CD4-positive, alpha-beta T cell treated with Interleukin-12 subunit alpha and Interleukin-12 subunit beta, for 1 hour (primary cell): ENCODE measurements around the gene TMEM145.
"Not testable (repeated sequence)": the region's sequence is repeated elsewhere in the genome, so short reads cannot be mapped to it uniquely, and the experiment has no call there.

Source experiments
- DNase-seq: peaks from one replicate; pipeline ENCODE4 v3.0.0-alpha.2; 2020

The TMEM145 gene

DNA sequence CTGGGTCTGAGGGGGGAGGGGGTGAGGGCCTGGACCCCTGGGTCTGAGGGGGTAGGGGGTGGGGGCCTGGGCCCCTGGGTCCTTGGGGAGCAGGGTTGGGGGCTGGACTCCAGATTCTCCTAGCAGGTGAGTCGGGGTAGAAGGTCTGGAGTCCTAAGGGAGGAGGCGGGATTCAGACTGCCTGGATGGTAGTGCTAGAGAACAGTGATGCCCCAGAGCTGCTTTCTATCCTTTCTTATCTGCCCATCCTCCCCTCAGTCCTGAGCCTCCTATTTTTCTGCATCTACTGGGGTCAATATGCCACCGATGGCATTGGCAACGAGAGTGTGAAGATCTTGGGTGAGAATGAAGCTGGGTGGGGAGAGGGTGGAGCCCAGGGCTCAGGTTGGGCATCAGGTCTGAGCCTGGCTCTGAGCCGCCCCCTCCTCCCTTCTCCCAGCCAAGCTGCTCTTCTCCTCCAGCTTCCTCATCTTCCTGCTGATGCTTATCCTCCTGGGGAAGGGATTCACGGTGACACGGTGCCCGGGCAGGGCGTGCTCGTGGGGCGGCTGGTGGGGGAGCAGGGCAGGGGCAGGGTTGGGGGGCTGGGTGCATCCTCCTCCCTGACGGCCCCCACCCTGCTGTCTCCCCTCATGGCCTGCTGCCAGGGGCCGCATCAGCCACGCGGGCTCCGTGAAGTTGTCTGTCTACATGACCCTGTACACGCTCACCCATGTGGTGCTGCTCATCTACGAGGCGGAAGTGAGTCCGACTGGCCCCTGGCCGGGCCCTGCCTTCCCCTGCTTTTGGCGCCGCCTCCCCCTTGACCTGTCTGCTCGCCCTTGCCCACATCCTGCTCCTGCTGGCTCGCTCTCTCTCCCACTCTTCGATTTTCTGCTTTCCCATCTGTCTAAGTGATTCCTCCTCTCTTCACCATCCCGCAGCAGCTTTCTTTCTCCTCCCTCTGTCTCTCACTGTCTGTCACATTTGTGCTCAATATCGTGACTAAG is 3.4 kb downstream of the TMEM145 start:
- no peak for DNase-seq

DNA sequence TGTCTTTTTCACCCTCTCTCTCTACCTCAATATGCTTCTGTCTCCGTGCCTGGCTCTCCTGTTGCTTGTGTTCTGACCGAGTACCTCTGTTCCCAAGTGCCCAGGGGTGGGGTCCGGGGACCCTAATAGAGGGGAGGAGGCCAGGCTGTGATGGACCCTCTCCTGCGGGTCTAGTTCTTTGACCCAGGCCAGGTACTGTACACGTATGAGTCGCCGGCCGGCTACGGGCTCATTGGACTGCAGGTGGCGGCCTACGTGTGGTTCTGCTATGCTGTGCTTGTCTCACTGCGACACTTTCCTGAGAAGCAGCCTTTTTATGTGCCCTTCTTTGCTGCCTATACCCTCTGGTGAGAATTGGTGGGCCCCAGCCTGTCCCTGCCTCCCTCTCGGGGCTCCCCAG is 4.4 kb downstream of the TMEM145 start:
- DNase-seq = no peak

DNA sequence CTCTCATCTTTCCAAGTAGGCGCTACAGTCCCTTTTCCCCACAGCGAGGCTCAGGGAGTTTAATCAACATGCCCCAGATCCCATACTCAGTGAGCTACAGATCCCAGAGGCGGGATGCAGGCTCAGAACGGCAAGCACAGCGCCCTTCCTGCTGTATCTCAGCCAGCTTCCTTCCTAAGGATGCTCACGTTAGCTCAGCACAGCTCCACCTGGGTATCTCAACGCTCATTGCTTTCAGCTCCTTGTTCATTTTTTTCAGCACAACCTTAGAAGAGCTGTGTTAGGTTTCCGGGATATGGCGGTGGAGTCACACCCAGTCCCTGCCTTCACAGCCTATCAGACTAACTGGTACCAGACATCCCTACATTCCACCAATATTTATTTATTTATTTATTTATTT is 9.2 kb downstream of the TMEM145 start:
- no peak for DNase-seq

DNA sequence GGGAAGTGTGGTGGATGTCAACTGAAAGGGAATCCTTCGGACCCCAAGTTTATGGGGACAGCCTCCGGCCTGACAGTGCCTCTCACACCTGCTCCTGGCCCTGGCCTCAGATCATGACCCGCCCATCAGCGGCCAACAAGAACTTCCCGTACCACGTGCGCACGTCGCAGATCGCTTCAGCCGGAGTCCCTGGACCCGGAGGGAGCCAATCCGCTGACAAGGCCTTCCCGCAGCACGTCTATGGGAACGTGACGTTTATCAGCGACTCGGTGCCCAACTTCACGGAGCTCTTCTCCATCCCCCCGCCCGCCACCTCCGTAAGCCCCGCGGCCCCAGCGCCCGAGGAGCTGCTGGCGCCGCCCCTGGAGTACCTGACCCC is 10.4 kb downstream of the TMEM145 start:
- DNase-seq = no peak

DNA sequence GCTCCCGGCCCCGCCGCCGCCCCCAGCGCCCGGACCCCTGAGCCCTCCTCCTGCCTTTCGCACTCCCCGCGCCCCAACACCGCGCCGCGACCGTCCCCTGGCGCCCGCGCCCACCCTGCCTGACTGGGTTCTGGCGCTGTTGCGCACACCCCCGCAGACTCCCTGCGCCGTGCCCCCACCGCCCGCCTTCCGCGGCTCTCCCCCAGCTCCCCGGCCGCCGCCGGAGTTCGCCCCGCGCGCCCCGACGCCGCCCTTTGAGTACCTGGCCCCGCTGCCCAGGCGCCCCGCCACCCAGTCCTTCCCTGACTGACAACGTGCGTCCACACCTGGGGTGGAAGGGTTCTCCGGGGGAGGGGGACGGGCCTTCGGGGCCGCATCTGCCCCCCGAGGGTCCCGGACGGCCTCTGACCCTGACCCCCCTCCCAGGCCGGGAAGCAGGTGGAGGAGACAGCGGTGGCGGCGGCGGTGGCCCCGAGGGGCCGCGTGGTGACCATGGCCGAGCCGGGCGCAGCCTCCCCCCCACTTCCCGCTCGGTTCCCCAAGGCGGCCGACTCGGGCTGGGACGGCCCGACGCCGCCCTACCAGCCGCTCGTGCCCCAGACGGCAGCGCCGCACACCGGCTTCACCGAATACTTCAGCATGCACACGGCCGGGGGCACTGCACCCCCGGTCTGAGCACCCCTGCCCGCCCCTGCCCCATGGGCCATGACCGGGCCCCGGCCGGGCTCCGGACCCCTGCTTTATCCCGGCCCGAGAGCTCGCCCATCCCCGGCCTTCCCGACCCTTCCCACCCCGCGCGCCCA is 10.9 kb downstream of the TMEM145 start:
- DNase-seq = peak; percentile 26

DNA sequence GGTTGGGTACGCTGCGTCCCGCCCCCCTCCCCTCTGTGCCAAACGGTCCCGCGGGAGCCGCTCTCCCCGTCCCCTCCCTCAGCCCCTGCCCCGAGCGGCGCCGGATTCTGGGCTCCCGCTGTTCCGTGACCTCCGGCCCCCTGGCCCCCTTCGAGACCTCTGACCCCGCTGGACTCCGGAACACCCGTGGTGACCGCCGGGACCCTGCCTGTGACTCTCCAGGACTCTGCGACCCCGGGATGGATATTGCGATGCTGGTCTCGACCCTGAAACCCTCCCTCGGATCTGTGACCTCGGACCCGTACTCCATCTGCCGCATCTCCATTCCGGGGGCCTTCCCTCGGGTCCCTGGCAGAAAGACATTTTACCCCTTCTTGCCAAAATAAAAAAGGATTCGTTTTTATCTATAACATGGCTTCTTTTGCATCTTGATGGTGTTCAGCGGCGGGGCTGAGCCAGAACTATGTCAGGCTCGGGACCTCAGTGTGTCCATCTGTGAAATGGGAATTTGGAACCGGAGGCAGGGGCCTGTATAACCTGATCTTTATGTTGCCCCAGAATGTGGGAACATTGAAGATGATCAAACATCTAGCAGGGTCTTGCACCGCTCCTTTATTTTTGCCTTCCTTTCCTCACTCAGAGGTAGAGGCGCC is 11.7 kb downstream of the TMEM145 start:
- no peak for DNase-seq

DNA sequence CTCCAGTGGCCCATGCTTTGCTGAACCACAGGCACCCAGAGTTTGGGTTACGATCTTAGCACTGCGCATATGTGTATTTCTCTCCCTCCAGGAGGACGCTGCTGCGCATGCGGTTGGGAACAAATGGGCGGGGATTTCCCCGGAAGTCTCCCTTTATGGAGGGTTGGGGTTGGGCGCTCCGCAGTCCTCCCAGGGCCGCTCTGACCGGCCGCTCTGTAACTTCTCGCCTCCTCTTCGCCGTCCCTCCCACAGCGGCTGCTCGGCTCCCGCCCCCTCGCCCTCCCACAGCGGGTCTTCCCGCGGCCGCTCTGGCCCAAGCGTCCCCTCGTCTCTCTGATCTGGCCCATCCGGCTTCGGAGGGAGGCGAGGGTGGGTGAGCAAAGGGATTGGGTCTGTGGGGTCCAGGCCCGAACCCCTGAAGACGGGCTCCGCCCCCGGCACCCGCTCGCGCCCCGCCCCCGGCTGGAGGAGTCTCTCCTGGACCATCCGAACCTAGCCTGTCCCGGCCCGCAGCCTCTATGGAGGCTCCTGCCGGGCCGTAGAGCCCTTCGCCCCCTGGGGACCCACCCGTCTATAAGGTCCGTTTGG is 12.3 kb downstream of the TMEM145 start, which contains the start of gene MEGF8:
MEGF8 (plus strand) TSS at position 328 of the 588 bp plus-strand sequence. CDS start 609 bp downstream, outside the sequence.
- DNase-seq = peak; percentile 99

DNA sequence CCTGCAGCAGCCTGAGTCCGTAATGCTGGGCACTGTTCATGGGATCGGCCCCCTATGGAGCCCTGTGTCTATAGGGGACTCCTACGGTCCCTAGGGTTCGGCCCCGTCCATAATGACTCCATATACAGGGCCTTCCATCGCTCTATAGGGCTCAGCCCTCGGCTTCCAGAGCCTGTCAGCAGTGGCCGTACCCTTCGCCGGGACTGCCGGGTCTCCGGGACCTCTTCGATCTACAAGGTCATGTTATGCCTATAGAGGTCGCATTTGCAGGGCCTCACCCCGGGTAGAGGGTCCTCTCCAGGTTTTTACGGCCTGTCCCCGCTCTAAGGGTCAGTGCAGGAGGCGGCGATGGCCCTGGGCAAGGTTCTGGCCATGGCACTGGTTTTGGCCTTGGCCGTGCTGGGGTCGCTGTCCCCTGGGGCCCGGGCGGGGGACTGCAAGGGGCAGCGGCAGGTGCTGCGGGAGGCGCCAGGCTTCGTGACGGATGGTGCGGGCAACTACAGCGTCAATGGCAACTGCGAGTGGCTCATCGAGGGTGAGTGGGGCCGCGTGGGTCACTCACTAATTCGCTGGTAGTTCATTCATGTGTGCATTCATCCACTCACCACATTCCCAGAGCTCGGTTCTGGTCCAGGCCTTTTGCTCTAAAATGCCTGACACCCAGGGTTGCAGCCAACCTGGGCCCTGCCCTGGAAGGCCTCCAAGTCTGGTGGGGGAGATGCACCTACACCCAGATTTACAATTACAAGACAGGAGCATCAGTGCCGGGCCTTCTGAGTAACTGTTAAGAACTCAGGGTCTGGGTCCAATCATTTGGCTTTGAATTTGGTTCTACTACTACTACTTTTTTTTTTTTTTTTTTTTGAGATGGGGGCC is 13.0 kb downstream of the TMEM145 start:
- peak; percentile 24 for DNase-seq

DNA sequence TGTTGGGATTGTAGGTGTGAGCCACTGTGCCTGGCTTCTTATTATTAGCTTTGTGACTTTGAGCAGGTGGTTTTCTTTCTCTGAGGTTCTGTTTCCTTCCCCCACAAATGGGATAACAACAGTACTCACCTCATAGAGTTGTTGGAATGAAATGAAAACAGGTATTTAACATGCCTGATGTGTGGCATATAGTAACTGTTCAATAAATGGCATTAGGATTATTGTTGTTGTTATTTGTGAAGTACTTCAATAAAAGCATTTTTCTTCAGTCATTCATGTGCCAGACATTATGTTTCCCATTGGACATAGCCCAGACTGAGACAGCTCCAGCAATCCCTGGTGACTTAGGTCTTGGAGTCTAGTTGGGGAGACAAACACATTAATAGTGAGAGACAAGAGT is 13.9 kb downstream of the TMEM145 start:
- DNase-seq = no peak

DNA sequence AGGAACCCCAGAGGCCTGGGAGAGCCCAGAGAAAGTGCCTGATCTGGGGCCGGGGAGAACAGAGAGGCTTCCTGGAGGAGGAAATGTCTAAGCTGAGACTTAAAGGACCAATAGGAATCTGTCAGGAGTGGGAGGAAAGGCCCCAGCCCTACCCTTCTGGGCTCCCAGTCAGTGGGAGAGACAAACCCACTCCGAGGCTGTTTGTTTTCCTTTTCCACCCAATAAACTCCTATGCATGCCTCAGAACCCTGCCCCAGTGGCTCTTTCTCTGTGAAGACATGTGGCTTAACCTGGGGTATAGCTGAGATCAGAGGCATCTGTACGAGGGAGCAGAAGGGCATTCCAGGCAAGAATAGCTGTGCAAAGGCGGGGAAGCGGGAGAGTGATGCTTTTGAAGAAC is 14.3 kb downstream of the TMEM145 start:
- DNase-seq = no peak

DNA sequence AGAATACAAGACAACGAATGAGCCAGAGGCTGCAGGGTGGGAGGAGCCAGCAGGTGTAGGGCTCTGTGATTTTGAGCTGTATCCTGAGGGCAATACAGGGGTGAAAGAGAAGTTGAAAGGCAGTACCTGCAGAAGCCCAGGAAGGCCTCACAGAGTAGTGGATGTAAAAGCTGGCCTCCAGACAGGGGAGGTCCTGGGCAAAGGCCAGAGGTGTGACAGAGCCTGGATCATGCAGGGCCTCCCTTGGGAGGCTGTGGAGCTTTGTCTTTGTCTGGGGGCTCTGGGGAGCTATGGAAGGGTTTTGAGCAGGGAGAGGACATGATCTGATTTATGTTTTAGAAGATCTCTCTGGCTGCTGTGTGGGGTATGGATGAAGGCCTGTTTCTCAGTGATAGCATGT is 15.0 kb downstream of the TMEM145 start:
- DNase-seq = no peak

DNA sequence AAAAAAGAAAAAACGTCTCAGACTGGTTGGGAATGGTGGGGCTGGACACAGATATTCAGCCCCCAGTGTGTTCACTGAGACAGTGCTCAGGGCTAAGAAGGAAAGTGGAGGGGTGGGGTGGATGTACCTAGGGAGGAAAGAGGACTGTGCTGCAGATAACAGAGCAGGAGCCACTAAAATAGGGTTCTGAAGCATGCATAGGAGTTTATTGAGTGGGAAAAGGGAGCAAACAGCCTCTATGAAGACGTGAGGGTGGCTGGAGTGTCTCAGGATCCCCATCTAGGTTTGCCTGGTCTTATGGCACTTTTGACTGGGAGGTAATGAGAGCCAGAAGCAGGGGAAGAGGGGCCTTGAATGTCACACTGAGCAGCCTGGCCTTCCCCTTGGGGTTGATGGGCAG is 15.7 kb downstream of the TMEM145 start:
- DNase-seq = no peak

DNA sequence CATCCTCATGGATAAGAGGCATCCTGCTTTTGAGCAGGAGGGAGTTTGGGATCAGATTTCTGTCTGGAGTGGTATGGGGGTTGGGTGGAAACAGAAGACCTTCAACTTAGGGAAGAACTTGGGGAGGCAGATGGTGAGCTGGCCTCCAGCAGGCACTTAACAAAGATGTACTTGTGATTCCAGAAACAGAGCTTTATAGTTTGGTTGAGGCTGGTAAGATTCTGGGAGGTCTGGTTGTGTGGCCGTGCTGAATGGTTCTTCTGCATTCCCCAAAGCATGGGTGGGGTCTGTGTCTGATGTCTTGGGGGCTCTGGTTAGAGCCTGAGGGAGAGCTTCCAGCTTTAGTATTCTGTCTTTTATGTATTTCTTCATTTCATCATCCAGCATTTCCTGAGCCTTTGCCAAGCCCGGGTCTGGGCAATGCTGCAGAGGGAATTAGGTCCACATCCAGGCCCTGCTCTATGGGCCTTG is 17.2 kb downstream of the TMEM145 start:
- DNase-seq = no peak

DNA sequence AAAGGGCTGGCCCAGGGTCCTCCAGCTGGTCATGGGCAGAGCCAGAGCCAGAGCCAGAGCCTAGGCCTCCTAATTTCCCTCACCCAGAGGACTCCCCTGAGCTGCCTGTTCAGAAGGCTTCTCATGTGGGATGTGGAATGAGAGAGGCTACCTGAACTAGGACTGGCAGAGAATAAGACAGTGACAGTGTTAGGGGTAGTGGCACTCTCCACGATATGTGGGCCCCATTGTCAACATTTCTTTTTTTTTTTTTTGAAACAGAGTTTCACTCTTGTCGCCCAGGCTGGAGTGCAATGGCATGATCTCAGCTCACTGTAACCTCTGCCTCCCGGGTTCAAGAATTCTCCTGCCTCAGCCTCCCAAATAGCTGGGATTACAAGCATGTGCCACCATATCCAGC is 18.2 kb downstream of the TMEM145 start:
- DNase-seq = not testable (repeated sequence)

DNA sequence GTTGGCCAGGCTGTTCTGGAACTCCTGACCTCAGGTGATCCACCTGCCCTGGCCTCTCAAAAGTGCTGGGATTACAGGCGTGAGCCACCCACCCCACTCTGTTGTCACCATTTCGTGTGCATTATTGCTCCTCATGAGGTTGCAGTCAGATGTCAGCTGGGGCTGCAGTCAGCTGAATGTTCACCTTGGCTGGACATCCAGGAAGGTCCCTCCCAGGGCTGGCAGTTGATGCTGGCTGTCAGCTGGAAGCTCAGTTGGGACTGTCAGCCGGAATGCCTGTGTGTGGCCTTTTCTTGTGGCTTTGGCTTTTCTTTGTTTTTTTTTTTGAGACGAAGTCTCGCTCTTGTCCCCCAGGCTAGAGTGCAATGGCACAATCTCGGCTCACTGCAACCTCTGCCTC is 18.9 kb downstream of the TMEM145 start:
- DNase-seq = no peak

DNA sequence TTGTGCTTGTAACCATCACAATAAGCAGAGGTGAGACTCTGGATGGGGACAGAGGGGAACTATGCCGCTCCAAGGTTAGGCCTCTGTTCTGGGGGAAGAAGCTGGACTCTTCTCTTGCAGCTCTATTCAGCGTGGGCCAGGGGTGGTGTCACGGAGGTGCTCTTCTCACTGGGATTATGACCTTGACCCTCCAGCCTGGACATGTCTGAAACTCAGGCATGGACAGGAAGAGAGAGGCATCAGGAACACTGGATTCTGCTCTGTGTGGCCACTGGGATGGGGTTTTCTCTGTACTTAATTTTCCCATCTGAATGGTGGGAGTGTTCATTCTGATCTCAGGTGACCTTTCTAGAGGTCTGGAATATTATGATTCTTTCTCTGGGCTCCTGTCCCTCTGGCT is 19.9 kb downstream of the TMEM145 start:
- no peak for DNase-seq

DNA sequence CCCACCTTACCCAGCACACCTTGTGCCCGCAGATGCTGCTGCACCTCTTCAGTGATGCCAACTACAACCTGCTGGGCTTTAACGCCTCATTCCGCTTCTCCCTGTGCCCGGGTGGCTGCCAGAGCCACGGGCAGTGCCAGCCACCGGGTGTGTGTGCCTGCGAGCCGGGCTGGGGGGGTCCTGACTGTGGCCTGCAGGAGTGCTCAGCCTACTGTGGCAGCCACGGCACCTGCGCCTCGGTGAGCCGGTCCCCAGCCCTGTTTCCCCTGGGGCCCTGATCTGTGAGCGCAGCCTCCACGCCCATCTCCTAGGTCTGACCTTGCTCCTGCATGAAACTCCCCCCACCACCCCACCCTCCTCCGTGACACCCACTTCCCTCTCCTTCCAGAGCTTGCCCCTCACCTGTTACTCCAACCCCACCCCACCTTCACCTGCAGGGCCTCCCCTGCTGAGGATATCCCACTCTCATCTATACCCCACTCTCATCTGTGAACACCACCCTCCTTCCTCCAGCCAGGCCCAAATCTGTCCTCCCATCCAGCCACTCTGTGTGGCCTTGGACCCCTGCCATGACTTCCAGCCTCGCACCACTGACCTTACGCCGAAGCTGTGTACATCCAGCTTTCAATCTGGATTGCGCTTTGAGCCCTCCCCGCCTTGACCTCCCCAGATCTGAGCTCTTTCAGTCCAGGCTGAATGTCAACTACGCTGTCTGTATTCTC is 21.0 kb downstream of the TMEM145 start:
- no peak for DNase-seq

DNA sequence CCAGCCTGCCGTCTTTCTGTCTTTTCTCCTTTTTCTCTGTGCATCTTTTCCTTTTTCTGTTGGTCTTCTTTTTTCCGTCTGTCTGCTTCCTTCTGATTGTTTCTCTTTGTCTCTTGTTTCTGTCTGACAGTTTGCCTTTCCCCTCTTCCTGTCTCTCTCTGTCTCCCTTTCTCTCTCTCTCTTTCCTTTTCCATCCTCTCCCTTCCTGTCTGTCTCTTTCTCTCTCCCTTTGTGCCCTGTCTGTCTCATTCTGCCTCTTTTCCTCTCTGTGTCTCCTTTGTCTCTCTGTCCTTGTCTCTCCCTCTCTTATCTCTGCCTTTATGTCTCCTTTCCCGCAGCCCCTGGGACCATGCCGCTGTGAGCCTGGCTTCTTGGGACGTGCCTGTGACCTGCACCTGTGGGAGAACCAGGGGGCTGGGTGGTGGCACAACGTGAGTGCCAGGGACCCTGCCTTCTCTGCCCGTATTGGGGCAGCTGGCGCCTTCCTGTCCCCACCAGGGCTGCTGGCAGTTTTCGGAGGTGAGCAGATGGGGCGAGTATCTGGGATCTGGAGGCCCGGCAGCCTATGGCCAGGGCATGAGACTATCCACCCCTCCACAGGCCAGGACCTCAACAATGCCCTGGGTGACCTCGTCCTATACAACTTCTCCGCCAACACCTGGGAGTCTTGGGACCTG is 21.7 kb downstream of the TMEM145 start:
- no peak for DNase-seq

DNA sequence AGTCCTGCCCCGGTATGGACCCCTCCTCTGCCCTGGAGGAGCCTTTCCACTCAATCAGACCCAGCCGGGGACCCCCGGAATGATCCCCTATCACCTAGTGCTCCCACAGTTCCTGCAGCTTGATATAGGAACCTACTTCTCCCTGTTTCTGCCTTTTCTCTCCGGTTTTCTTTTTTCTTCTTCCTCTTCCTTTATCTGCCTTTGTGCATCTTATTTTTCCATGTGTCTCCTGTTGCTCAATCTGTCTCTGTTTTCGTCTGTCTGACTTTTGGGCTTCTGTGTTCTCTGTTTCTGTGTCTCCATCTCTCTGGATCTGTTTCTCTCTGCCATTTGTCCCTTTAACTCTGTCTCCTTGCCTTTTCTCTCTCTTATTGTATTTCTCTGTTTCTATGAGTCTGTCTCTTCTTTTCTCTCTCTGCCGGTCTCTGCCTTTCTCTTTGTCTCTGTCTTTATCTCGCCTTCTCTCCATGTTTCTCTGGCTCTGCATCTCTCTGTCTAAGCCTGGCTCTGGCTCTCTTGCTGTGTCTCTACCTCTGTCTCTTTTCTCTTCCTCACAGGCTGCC is 22.3 kb downstream of the TMEM145 start:
- DNase-seq = no peak

DNA sequence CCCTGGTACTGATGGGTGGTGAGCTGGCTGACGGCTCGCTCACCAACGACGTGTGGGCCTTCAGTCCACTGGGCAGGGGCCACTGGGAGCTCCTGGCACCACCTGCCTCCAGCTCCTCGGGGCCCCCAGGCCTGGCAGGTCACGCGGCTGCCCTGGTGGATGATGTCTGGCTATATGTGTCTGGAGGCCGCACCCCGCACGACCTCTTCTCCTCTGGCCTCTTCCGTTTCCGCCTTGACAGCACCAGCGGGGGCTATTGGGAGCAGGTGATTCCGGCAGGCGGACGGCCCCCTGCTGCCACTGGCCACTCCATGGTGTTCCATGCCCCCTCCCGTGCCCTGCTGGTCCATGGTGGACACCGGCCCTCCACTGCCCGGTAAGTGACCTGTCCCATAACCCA is 22.9 kb downstream of the TMEM145 start:
- DNase-seq = no peak
